D721Med (cell line): ENCODE data around the gene L1CAM.

Source experiments
- DNase-seq: peaks from one replicate; pipeline ENCODE4 v3.0.0; 2011; ENCODE audit warnings: low spot score; ENCODE audit not compliant: insufficient read length
- FAIRE-seq: peaks from 2 replicates; lab custom pipeline; 2011; peaks lifted over from hg19 to GRCh38; lab: Jason Lieb, UNC
- CTCF ChIP-seq: IDR thresholded peaks from 2 replicates; pipeline ENCODE4 v1.5.1; 2012; ENCODE audit warnings: mild to moderate bottlenecking, control low read depth; ENCODE audit not compliant: insufficient read depth; ENCODE audit errors: missing control alignments

L1CAM gene

GRCh38 chrX:153927922-153928760, 42.2 kb upstream of the L1CAM start:
- DNase-seq (peak; percentile 80), FAIRE-seq (no peak)
- TF ChIP-seq CTCF = no peak

- TF ChIP-seq CTCF = no peak
- FAIRE-seq (no peak), DNase-seq (no peak)
Observed at GRCh38 chrX:153927672-153927921, 41.6 kb upstream of the L1CAM start.

GRCh38 chrX:153926858-153927671, 41.1 kb upstream of the L1CAM start:
- no peak for DNase-seq
- no peak for FAIRE-seq
- TF ChIP-seq CTCF = no peak

- DNase-seq = no peak
- no peak for TF ChIP-seq CTCF
- no peak for FAIRE-seq
Observed at GRCh38 chrX:153926552-153926857, 40.5 kb upstream of the L1CAM start.

GRCh38 chrX:153925739-153926551, 40.0 kb upstream of the L1CAM start, which contains the start of gene ARHGAP4:
Gene ARHGAP4 (minus strand): TSS chrX:153926264. CDS start chrX:153926202, 62 bp downstream.
- FAIRE-seq (no peak), DNase-seq (no peak)
- TF ChIP-seq CTCF = no peak

GRCh38 chrX:153925387-153925738, 39.4 kb upstream of the L1CAM start:
- DNase-seq = no peak
- no peak for TF ChIP-seq CTCF
- FAIRE-seq = no peak
